Right cardiac atrium (tissue), 5 donors: ENCODE results near the gene TALDO1. TPM values are rescaled to one million over a fixed set of nuclear protein-coding genes. Genes with fewer than 3 reads are reported as not detected.

Experiments
- ATAC-seq, 2 donors: fragments of 200-7000 bp; cut with Tn5 transposase; one replicate each; pipeline versions ENCODE4 v1.8.0 to v1.9.1; 2020; ENCODE audit warnings: moderate library complexity in 2 of 2, mild to moderate bottlenecking in 1 of 2
- DNase-seq, 3 donors: peaks; one replicate each; pipeline ENCODE4 v3.0.0-alpha.2; 2020
- H3K27ac ChIP-seq: one replicate; pipeline ENCODE4 v1.5.1; 2013; ENCODE audit warnings: mild to moderate bottlenecking, low read length, control low read depth, moderate library complexity
- H3K27me3 ChIP-seq: one replicate; pipeline ENCODE4 v1.6.1; 2013; ENCODE audit not compliant: control insufficient read depth, insufficient read depth
- H3K4me1 ChIP-seq: one replicate; pipeline ENCODE4 v1.6.1; 2013; ENCODE audit warnings: low read length; ENCODE audit not compliant: control insufficient read depth, insufficient read depth
- H3K4me3 ChIP-seq: one replicate; pipeline ENCODE4 v1.5.1; 2013; ENCODE audit warnings: low read length, control low read depth
- H3K9me3 ChIP-seq: one replicate; pipeline ENCODE4 v1.6.1; 2013; ENCODE audit warnings: low read length; ENCODE audit not compliant: control insufficient read depth
- WGBS: extraction: QIAGEN DNeasy Blood & Tissue Kit; methylation state at CpG from one replicate; pipeline ENCODE4 v1.1.7; 2013; 5-methylcytosine and 5-hydroxymethylcytosine counted together
- intact Hi-C, 4 donors: fragments of 100-400 bp; cut with DNase I; formaldehyde crosslinking; loops; one replicate each; pipeline versions ENCODE4 v1.11.0 to v1.14.0; 2022 to 2023
- polyA plus RNA-seq: library from polyadenylated mRNA; stranded (reverse); fragments of 200-250 nt; gene quantifications from one replicate; pipeline ENCODE4 v1.2.3, GENCODE V29; 2013
- total RNA-seq, 4 donors: library from RNA; stranded (reverse); fragmentation: NEBNext Ultra II Directional; extraction: Animal tissue kit (Norgen Biotek cat#: 25700); gene quantifications; one replicate each; pipeline ENCODE4 v1.2.1, GENCODE V29; 2021
- donor health status: healthy with polysubstance abuse.
- donor health status: DM: no; HTN: yes; CAD: no.
- donor health status: DM: no; HTN: no; CAD: no.
- donor health status: DM: no; HTN: yes; CAD: no; lungs with severe emphysema.
- donor health status: DM: yes; HTN: yes; CAD: no.

Gene TALDO1
- total and polyA plus RNA-seq, 5 donors: 82.3 to 99.9 (median 94.7) TPM

- Histone ChIP-seq H3K4me1 (peaks cover 3% of the 10 kb centered on the region), H3K4me3 (peak overlapping the region; percentile 90), H3K27me3 (no peaks in the 10 kb centered on the region), H3K27ac (peak overlapping the region; percentile 93), H3K9me3 (no peaks in the 10 kb centered on the region)
- DNase-seq: peak in 1 of 3 donors; percentile 90
- 30% methylated on average over 36 of the region's 36 CpGs for WGBS
- ATAC-seq: peak in 1 of 2 donors; percentile 78
- intact Hi-C loops: no loop called here
Observed at GRCh38 chr11:808427-809286, 61.4 kb downstream of the TALDO1 start.

GRCh38 chr11:809287-810039, 62.2 kb downstream of the TALDO1 start, which contains the start of gene RPLP2:
TSS of gene RPLP2 (plus strand) at chr11:809967. CDS start at chr11:810235, 268 bp downstream.
- Histone ChIP-seq H3K4me3 (peak within 1 kb of the TSS; percentile 90), H3K27me3 (no peaks in the 10 kb centered on the region), H3K4me1 (peaks cover 1% of the 10 kb centered on the region), H3K27ac (peak within 1 kb of the TSS; percentile 93), H3K9me3 (no peaks in the 10 kb centered on the region)
- WGBS: under 1% methylated on average over 81 of the region's 81 CpGs
- intact Hi-C loops: no loop called here
- DNase-seq (peak; percentile 98 to 100 (median 99)), ATAC-seq (peak; percentile 91 to 94)

- Histone ChIP-seq H3K9me3 (no peaks in the 10 kb centered on the region), H3K27me3 (no peaks in the 10 kb centered on the region), H3K4me3 (peak overlapping the region; percentile 90), H3K27ac (peak overlapping the region; percentile 74), H3K4me1 (no peaks in the 10 kb centered on the region)
- under 1% methylated on average over 55 of the region's 55 CpGs for WGBS
- intact Hi-C loops: no loop called here
- ATAC-seq (peak in 1 of 2 donors; percentile 1), DNase-seq (peak in 1 of 3 donors; percentile 64)
Observed at GRCh38 chr11:810040-810567, 62.8 kb downstream of the TALDO1 start.

GRCh38 chr11:811446-812245, 64.4 kb downstream of the TALDO1 start:
- WGBS: 68% methylated on average over 14 of the region's 14 CpGs

GRCh38 chr11:812390-812789, 65.1 kb downstream of the TALDO1 start:
- H3K9me3 ChIP-seq: no peaks in the 10 kb centered on the region
- intact Hi-C loops: no loop called here
- ATAC-seq (no peak), DNase-seq (no peak)
- H3K27ac ChIP-seq: no peak overlapping the region
- WGBS: 77% methylated on average over 3 of the region's 3 CpGs
- no peaks in the 10 kb centered on the region for H3K4me1 ChIP-seq
- H3K4me3 ChIP-seq: no peak overlapping the region
- no peaks in the 10 kb centered on the region for H3K27me3 ChIP-seq

More at GRCh38 chr11:811446-812245, 64.4 kb downstream of the TALDO1 start:
- intact Hi-C loops: no loop called here
- Histone ChIP-seq H3K9me3 (no peaks in the 10 kb centered on the region), H3K27me3 (no peaks in the 10 kb centered on the region), H3K27ac (no peak overlapping the region), H3K4me3 (no peak overlapping the region), H3K4me1 (no peaks in the 10 kb centered on the region)
- ATAC-seq (no peak), DNase-seq (no peak)

- no peak for ATAC-seq
- DNase-seq: no peak
- Histone ChIP-seq H3K27ac (no peak overlapping the region), H3K4me1 (no peaks in the 10 kb centered on the region), H3K4me3 (no peak overlapping the region), H3K9me3 (no peaks in the 10 kb centered on the region), H3K27me3 (no peaks in the 10 kb centered on the region)
- intact Hi-C loops: no loop called here
- WGBS: 85% methylated on average over 6 of the region's 6 CpGs
Observed at GRCh38 chr11:813072-813455, 65.8 kb downstream of the TALDO1 start.

- no peaks in the 10 kb centered on the region for H3K9me3 ChIP-seq
- 83% methylated on average over 9 of the region's 9 CpGs for WGBS
- H3K4me1 ChIP-seq: no peaks in the 10 kb centered on the region
- intact Hi-C loops: no loop called here
- no peak for ATAC-seq
- no peak overlapping the region for H3K27ac ChIP-seq
- H3K4me3 ChIP-seq: no peak overlapping the region
- H3K27me3 ChIP-seq: no peaks in the 10 kb centered on the region
- DNase-seq: no peak
Observed at GRCh38 chr11:813456-814096, 66.3 kb downstream of the TALDO1 start.

Other genes with a start within 250 kb of the TALDO1 start
- gene RNH1, start 240.2 kb upstream of the TALDO1 start, total RNA-seq: 100 to 1,000 TPM; 188 to 203 (median 195) TPM
- 162 TPM for gene RNH1, start 240.2 kb upstream of the TALDO1 start, polyA plus RNA-seq
- gene HRAS, start 211.9 kb upstream of the TALDO1 start, total RNA-seq: 10 to 100 TPM; 45.7 to 60.4 (median 49.3) TPM
- 64.4 TPM for gene HRAS, start 211.9 kb upstream of the TALDO1 start, polyA plus RNA-seq
- gene LRRC56, start 209.9 kb upstream of the TALDO1 start, total RNA-seq: under 1 TPM; 0.36 to 0.59 (median 0.43) TPM
- gene LRRC56, start 209.9 kb upstream of the TALDO1 start, polyA plus RNA-seq: 0.48 TPM
- 1 to 10 TPM in 2 of 4 donors, under 1 TPM in 2; 0.65 to 1.4 (median 0.83) TPM for gene LMNTD2, start 186.7 kb upstream of the TALDO1 start, total RNA-seq
- 0.50 TPM for gene LMNTD2, start 186.7 kb upstream of the TALDO1 start, polyA plus RNA-seq
- gene RASSF7, start 186.5 kb upstream of the TALDO1 start, total RNA-seq: 1 to 10 TPM; 2.5 to 6.3 (median 3.5) TPM
- 5.3 TPM for gene RASSF7, start 186.5 kb upstream of the TALDO1 start, polyA plus RNA-seq
- 10 to 100 TPM; 18.2 to 20.8 (median 20.1) TPM for gene PHRF1, start 171.0 kb upstream of the TALDO1 start, total RNA-seq
- 17.0 TPM for gene PHRF1, start 171.0 kb upstream of the TALDO1 start, polyA plus RNA-seq
- 10 to 100 TPM in 3 of 4 donors, 1 to 10 TPM in 1; 9.4 to 19.2 (median 13.5) TPM for gene IRF7, start 131.5 kb upstream of the TALDO1 start, total RNA-seq
- gene IRF7, start 131.5 kb upstream of the TALDO1 start, polyA plus RNA-seq: 14.8 TPM
- gene CDHR5, start 122.5 kb upstream of the TALDO1 start, total RNA-seq: not detected
- 0.02 TPM for gene CDHR5, start 122.5 kb upstream of the TALDO1 start, polyA plus RNA-seq
- 1 to 10 TPM in 2 of 4 donors, under 1 TPM in 1, not detected in 1; 0.79 to 1.2 (median 1.1) TPM for gene SCT, start 120.3 kb upstream of the TALDO1 start, total RNA-seq
- not detected for gene SCT, start 120.3 kb upstream of the TALDO1 start, polyA plus RNA-seq
- gene DRD4, start 110.2 kb upstream of the TALDO1 start, total RNA-seq: 1 to 10 TPM in 1 of 4 donors, under 1 TPM in 2, not detected in 1; 0.26 to 1.0 (median 0.29) TPM
- gene DRD4, start 110.2 kb upstream of the TALDO1 start, polyA plus RNA-seq: 0.14 TPM
- 10 to 100 TPM; 18.2 to 25.2 (median 22.6) TPM for gene DEAF1, start 52.2 kb upstream of the TALDO1 start, total RNA-seq
- gene DEAF1, start 52.2 kb upstream of the TALDO1 start, polyA plus RNA-seq: 17.5 TPM
- 10 to 100 TPM; 12.6 to 16.4 (median 14.3) TPM for gene TMEM80, start 51.6 kb upstream of the TALDO1 start, total RNA-seq
- 17.6 TPM for gene TMEM80, start 51.6 kb upstream of the TALDO1 start, polyA plus RNA-seq
- 1 to 10 TPM; 5.5 to 8.2 (median 6.3) TPM for gene EPS8L2, start 41.2 kb upstream of the TALDO1 start, total RNA-seq
- 3.1 TPM for gene EPS8L2, start 41.2 kb upstream of the TALDO1 start, polyA plus RNA-seq
- gene GATD1, start 30.0 kb downstream of the TALDO1 start, total RNA-seq: 10 to 100 TPM; 30.0 to 34.5 (median 30.8) TPM
- 26.7 TPM for gene GATD1, start 30.0 kb downstream of the TALDO1 start, polyA plus RNA-seq
- under 1 TPM in 3 of 4 donors, not detected in 1; 0.15 to 0.37 (median 0.28) TPM for gene CEND1, start 42.6 kb downstream of the TALDO1 start, total RNA-seq
- gene CEND1, start 42.6 kb downstream of the TALDO1 start, polyA plus RNA-seq: 0.59 TPM
- gene SLC25A22, start 50.8 kb downstream of the TALDO1 start, total RNA-seq: 1 to 10 TPM; 3.8 to 9.0 (median 6.5) TPM
- gene SLC25A22, start 50.8 kb downstream of the TALDO1 start, polyA plus RNA-seq: 4.1 TPM
- gene PIDD1, start 57.8 kb downstream of the TALDO1 start, total RNA-seq: 1 to 10 TPM; 5.6 to 9.6 (median 8.9) TPM
- 10.4 TPM for gene PIDD1, start 57.8 kb downstream of the TALDO1 start, polyA plus RNA-seq
- gene RPLP2, start 62.5 kb downstream of the TALDO1 start, total RNA-seq: 1,000 to 10,000 TPM in 3 of 4 donors, 100 to 1,000 TPM in 1; 949 to 1,291 (median 1,094) TPM
- gene RPLP2, start 62.5 kb downstream of the TALDO1 start, polyA plus RNA-seq: 859 TPM
- gene PNPLA2, start 71.5 kb downstream of the TALDO1 start, total RNA-seq: 100 to 1,000 TPM; 145 to 193 (median 177) TPM
- gene PNPLA2, start 71.5 kb downstream of the TALDO1 start, polyA plus RNA-seq: 147 TPM
- gene CRACR2B, start 80.5 kb downstream of the TALDO1 start, total RNA-seq: 10 to 100 TPM; 18.9 to 26.4 (median 21.0) TPM
- 42.6 TPM for gene CRACR2B, start 80.5 kb downstream of the TALDO1 start, polyA plus RNA-seq
- 100 to 1,000 TPM; 406 to 517 (median 443) TPM for gene CD151, start 85.5 kb downstream of the TALDO1 start, total RNA-seq
- 671 TPM for gene CD151, start 85.5 kb downstream of the TALDO1 start, polyA plus RNA-seq
- 100 to 1,000 TPM; 147 to 223 (median 191) TPM for gene POLR2L, start 95.1 kb downstream of the TALDO1 start, total RNA-seq
- gene POLR2L, start 95.1 kb downstream of the TALDO1 start, polyA plus RNA-seq: 278 TPM
- 10 to 100 TPM; 36.6 to 45.1 (median 40.4) TPM for gene TSPAN4, start 95.4 kb downstream of the TALDO1 start, total RNA-seq
- 41.3 TPM for gene TSPAN4, start 95.4 kb downstream of the TALDO1 start, polyA plus RNA-seq
- 10 to 100 TPM; 60.1 to 70.5 (median 65.8) TPM for gene CHID1, start 163.3 kb downstream of the TALDO1 start, total RNA-seq
- 48.9 TPM for gene CHID1, start 163.3 kb downstream of the TALDO1 start, polyA plus RNA-seq
- gene AP2A2, start 178.4 kb downstream of the TALDO1 start, total RNA-seq: 10 to 100 TPM; 45.8 to 55.0 (median 51.9) TPM
- 22.4 TPM for gene AP2A2, start 178.4 kb downstream of the TALDO1 start, polyA plus RNA-seq